ENCODE measurements around the gene ENO1.

ENO1 gene

GRCh38 chr1:8871539-8871935 is 6.9 kb downstream of the ENO1 start:
- Mint-ChIP-seq H3K36me3 (ENCODE audit: low read depth) (peaks cover 98% of the 10 kb centered on the region), H3K27me3 (no peaks in the 10 kb centered on the region), H3K9me3 (no peaks in the 10 kb centered on the region), H3K4me3 (no peak overlapping the region), H3K27ac (peak overlapping the region; percentile 25), H3K4me1 (ENCODE audit: low read depth) (peaks cover 77% of the 10 kb centered on the region)
- intact Hi-C loops (cut with micrococcal nuclease), result loop anchor here (10.0 kb wide), 1 partner anchor 447 kb away; no protein-coding TSS in a partner anchor

- intact Hi-C loops (cut with micrococcal nuclease), result loop anchor here (10.0 kb wide), 1 partner anchor 446 kb away; no protein-coding TSS in a partner anchor
- H3K4me3 Mint-ChIP-seq, result no peak overlapping the region
- peaks cover 77% of the 10 kb centered on the region for H3K4me1 Mint-ChIP-seq (ENCODE audit: low read depth)
Measured at GRCh38 chr1:8870616-8871538, 7.6 kb downstream of the ENO1 start.

GRCh38 chr1:8870103-8870502 is 8.4 kb downstream of the ENO1 start:
- no peaks in the 10 kb centered on the region for H3K27me3 Mint-ChIP-seq
- intact Hi-C loops (cut with micrococcal nuclease), result loop anchor here (10.0 kb wide), 1 partner anchor 445 kb away; no protein-coding TSS in a partner anchor
- H3K36me3 Mint-ChIP-seq (ENCODE audit: low read depth), result peaks cover 98% of the 10 kb centered on the region

More at GRCh38 chr1:8870616-8871538, 7.6 kb downstream of the ENO1 start:
- no peaks in the 10 kb centered on the region for H3K27me3 Mint-ChIP-seq
- H3K9me3 Mint-ChIP-seq, result no peaks in the 10 kb centered on the region
- peak overlapping the region; percentile 25 for H3K27ac Mint-ChIP-seq
- peaks cover 98% of the 10 kb centered on the region for H3K36me3 Mint-ChIP-seq (ENCODE audit: low read depth)

DNA sequence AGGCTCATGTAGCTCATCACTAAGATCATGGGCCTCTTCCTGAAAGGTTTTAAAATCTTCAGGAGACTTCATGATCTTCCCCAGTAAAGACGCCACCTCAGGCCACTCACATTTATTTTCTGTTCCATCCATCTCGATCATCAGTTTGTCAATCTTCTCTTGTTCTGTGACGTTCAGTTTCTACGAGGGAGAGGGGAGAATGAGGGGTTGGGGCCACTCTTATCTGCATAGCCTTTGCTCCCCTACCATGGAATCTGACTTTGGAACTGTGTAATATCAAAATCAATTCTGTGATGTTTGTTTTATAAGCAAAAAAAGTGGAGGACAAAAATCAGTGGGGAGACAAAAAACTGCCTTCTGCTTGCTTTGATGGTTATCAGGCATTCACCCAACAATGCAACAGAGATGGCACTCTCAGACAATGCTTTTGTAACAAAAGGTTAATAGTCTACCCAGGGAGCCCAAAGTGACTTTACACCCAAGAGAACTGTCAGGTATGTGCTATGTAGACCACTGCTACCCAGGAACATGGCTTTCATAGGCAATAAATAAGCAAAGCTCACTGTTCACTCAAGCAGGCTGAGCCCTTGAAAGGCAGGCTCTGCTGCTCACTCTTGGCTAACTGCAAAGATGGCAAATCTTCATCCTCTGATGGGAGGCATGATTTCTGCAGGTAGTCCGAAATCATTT is 10.5 kb downstream of the ENO1 start:
- peaks cover 53% of the 10 kb centered on the region for H3K4me1 Mint-ChIP-seq (ENCODE audit: low read depth)
- H3K4me3 Mint-ChIP-seq, result no peak overlapping the region
- H3K36me3 Mint-ChIP-seq (ENCODE audit: low read depth), result peaks cover 99% of the 10 kb centered on the region
- no peaks in the 10 kb centered on the region for H3K27me3 Mint-ChIP-seq
- no peaks in the 10 kb centered on the region for H3K9me3 Mint-ChIP-seq
- intact Hi-C loops (cut with micrococcal nuclease), result no loop called here
- H3K27ac Mint-ChIP-seq, result no peak overlapping the region

More at GRCh38 chr1:8870103-8870502, 8.4 kb downstream of the ENO1 start:
- no peak overlapping the region for H3K4me3 Mint-ChIP-seq
- no peak overlapping the region for H3K27ac Mint-ChIP-seq
- H3K9me3 Mint-ChIP-seq, result no peaks in the 10 kb centered on the region
- H3K4me1 Mint-ChIP-seq (ENCODE audit: low read depth), result peaks cover 69% of the 10 kb centered on the region

DNA sequence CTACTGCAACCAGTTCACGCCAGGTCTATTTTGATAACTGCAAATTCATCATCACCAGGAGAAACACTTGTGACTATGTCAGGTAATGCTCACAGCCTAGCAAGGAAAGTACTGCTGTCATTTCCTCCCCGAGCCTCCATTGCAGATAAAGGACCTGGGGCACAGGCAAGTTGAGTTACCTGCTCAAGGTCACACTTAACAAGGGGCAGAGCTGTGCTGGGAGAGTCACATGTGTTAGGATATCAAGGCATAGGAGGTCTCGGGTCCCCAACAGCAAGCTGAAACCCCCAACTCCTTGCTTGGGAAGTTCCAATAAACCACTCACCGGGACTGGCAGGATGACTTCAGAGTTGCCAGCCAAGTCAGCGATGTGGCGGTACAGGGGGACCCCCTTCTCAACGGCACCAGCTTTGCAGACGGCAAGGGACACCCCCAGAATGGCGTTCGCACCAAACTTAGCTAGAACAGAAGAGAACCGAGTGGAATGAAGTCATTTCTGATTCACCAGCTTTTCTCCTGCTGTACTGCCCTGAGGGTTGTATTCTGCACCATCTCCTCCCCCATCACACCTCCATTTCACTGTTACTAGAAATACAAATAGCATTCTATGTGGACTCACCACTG is 11.6 kb downstream of the ENO1 start:
- Mint-ChIP-seq H3K9me3 (no peaks in the 10 kb centered on the region), H3K27me3 (no peaks in the 10 kb centered on the region), H3K4me3 (no peak overlapping the region), H3K36me3 (ENCODE audit: low read depth) (peaks cover 99% of the 10 kb centered on the region), H3K27ac (no peak overlapping the region), H3K4me1 (ENCODE audit: low read depth) (peaks cover 52% of the 10 kb centered on the region)
- intact Hi-C loops (cut with micrococcal nuclease), result no loop called here

DNA sequence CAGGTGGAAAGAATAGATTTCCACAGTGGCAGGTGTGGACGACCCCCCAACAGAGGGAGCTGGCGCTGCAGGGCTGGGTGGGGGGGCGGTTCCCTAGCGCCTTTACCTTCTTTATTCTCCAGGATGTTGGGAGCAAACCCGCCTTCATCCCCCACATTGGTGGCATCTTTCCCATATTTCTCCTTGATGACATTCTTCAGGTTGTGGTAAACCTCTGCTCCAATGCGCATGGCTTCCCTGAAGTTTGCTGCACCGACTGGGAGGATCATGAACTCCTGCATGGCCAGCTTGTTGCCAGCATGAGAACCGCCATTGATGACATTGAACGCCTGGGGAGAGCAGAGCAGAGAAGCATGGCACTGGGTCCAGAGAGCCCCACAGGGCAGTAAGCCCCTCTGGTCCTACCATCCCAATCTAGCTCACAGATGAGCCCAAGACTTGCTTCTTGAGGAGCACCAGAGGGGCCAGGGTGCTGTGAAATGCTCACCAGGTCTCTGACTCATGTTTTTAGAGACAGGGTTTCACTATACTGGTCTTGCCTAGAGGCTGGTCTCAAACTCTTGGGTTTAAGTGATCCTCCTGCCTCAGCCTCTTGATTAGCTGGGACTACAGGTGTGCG is 12.2 kb downstream of the ENO1 start:
- Mint-ChIP-seq H3K27ac (no peak overlapping the region), H3K27me3 (no peaks in the 10 kb centered on the region), H3K4me3 (no peak overlapping the region), H3K36me3 (ENCODE audit: low read depth) (peaks cover 99% of the 10 kb centered on the region), H3K9me3 (no peaks in the 10 kb centered on the region), H3K4me1 (ENCODE audit: low read depth) (peaks cover 45% of the 10 kb centered on the region)
- intact Hi-C loops (cut with micrococcal nuclease), result no loop called here

DNA sequence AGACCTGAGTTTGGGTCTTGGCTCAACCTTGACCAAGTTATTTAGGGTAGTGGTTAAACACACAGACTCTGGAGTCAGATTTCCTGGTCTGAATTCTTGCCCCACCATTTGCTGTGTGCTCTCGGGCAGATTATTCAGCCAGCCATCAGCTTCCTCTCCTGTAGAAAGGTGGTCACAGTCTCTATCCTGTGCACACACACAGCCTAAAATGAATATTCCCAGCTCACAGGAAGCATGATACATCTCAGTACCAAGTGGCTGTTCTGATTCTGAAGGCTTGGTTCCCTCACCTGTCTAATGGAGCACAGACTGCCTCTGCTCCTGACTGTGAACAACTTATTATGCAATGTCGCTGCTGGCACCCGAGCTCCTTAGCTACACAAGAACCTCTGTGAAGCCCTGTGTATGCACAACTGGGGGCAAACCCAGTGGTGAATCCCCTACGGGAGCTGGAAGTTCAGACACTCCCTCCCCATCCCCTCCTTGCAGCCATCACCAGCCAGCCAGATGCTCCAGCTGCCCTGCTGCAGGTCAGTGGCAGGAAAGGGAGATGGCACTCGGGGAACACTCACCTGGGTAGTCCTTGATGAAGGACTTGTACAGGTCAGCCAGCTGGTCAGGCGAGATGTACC is 13.7 kb downstream of the ENO1 start:
- Mint-ChIP-seq H3K27ac (no peak overlapping the region), H3K36me3 (ENCODE audit: low read depth) (peaks cover 99% of the 10 kb centered on the region), H3K4me3 (no peak overlapping the region), H3K9me3 (no peaks in the 10 kb centered on the region), H3K4me1 (ENCODE audit: low read depth) (peaks cover 46% of the 10 kb centered on the region), H3K27me3 (no peaks in the 10 kb centered on the region)
- intact Hi-C loops (cut with micrococcal nuclease), result no loop called here

DNA sequence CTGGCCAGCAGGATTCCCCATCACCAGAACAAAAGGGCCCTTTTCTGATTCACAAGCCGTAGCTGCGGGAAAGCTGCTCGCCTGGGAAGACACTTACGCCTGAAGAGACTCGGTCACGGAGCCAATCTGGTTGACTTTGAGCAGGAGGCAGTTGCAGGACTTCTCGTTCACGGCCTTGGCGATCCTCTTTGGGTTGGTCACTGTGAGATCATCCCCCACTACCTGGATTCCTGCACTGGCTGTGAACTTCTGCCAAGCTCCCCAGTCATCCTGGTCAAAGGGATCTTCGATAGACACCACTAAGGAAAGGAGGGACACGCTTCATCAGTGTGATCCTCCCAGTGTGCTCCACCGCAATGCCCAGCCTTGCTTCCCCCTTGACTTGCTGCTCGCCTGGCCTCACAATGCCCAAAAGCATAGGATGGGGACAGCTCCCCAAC is 14.7 kb downstream of the ENO1 start:
- H3K4me3 Mint-ChIP-seq, result no peak overlapping the region
- H3K9me3 Mint-ChIP-seq, result no peaks in the 10 kb centered on the region
- H3K27me3 Mint-ChIP-seq, result no peaks in the 10 kb centered on the region
- intact Hi-C loops (cut with micrococcal nuclease), result no loop called here
- H3K4me1 Mint-ChIP-seq (ENCODE audit: low read depth), result peaks cover 43% of the 10 kb centered on the region
- no peak overlapping the region for H3K27ac Mint-ChIP-seq
- H3K36me3 Mint-ChIP-seq (ENCODE audit: low read depth), result peaks cover 99% of the 10 kb centered on the region

GRCh38 chr1:8863138-8863537 is 15.3 kb downstream of the ENO1 start:
- Mint-ChIP-seq H3K4me3 (no peak overlapping the region), H3K4me1 (ENCODE audit: low read depth) (peaks cover 49% of the 10 kb centered on the region), H3K27ac (no peak overlapping the region), H3K36me3 (ENCODE audit: low read depth) (peaks cover 100% of the 10 kb centered on the region), H3K9me3 (no peaks in the 10 kb centered on the region), H3K27me3 (no peaks in the 10 kb centered on the region)
- intact Hi-C loops (cut with micrococcal nuclease), result no loop called here

DNA sequence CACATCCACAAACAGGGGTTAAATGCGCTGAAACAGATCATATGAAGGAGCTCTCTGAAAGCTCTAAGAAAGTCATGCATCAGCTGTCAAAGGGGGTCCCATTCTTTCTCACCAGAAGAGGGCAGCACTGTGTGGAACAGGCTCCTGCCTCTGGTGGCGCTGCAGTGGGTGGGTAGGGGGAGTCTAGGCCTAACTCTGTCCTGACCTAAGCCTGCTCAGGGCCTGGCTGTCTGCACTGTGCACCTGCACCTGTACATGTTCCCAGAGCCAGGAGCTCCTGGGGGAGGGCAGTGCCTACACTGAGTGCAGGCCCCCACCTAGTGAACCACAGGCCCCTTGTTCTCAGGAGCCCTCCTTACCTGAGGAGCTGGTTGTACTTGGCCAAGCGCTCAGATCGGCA is 16.0 kb downstream of the ENO1 start:
- intact Hi-C loops (cut with micrococcal nuclease), result no loop called here
- Mint-ChIP-seq H3K9me3 (no peaks in the 10 kb centered on the region), H3K27ac (peak overlapping the region; percentile 28), H3K36me3 (ENCODE audit: low read depth) (peaks cover 100% of the 10 kb centered on the region), H3K4me1 (ENCODE audit: low read depth) (peaks cover 52% of the 10 kb centered on the region), H3K27me3 (no peaks in the 10 kb centered on the region), H3K4me3 (no peak overlapping the region)

DNA sequence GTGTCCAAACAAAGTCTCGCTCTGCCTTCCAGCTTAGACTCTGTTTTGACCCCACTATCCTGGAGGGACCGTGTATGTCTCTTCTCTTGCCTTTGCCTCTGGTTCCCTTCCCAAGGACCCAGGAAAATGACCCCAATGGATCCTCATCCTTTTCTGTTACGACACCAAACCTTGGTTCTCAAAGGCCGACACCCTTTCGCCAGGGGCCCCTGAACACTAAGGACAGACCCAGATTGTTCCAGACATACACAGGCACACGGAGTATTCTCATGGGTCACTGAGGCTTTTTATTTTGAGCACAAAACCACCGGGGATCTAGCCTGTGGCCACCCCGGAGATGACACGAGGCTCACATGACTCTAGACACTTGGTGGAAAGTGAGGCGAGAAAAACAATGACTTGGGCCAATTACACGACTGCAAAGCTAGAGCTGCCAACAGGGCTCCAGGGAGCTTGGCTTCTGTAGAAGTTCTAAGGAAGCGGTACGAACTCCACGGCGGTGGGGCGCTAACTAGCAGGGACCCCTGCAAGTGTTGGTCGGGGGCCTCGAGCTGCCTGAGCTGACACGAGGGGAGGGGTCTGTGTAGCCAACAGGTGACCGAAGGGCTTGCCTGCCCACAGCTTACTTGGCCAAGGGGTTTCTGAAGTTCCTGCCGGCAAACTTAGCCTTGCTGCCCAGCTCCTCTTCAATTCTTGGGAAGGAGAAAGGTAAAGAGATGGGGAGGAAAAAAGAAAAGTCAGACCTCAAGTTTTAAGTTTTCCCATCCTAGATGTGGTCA is 17.6 kb downstream of the ENO1 start:
- peaks cover 100% of the 10 kb centered on the region for H3K36me3 Mint-ChIP-seq (ENCODE audit: low read depth)
- H3K4me3 Mint-ChIP-seq, result no peak overlapping the region
- no peaks in the 10 kb centered on the region for H3K9me3 Mint-ChIP-seq
- intact Hi-C loops (cut with micrococcal nuclease), result no loop called here
- peak overlapping the region; percentile 38 for H3K27ac Mint-ChIP-seq
- H3K4me1 Mint-ChIP-seq (ENCODE audit: low read depth), result peaks cover 40% of the 10 kb centered on the region
- no peaks in the 10 kb centered on the region for H3K27me3 Mint-ChIP-seq

DNA sequence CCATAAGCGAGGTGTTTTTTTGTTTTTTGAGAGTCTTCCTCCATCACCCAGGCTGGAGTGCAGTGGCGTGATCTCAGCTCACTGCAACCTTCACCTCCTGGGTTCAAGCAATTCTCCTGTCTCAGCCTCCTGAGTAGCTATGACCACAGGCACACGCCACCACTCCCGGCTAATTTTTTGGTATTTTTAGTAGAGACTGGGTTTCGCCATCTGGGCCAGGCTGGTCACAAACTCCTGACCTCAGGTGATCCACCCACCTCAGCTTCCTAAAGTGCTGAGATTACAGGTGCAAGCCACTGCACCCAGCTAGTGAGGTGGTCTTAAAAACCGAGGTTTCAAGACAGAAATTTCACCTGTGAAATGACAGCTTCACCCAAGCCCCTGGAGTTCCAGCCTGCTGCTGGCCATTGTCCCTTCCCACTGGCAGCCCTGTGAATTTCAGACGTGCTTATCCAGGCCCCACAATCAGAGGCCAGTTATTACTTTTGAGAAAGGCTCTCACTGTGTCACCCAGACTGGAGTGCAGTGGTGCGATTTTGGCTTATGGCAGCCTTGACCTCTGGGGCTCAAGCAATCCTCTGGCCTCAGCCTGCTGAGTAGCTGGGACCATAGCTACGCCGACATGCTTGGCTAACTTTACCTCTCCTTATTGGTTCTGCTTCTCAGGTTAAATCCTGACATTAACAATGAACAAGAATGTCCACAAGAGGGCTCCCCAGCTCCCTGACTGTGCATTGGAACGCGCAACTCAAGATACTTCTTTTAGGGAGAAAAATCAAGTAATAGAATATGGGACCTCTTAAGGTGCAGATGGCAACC is 19.4 kb downstream of the ENO1 start:
- Mint-ChIP-seq H3K4me1 (ENCODE audit: low read depth) (peaks cover 40% of the 10 kb centered on the region), H3K36me3 (ENCODE audit: low read depth) (peaks cover 90% of the 10 kb centered on the region), H3K9me3 (no peaks in the 10 kb centered on the region), H3K27me3 (no peaks in the 10 kb centered on the region), H3K4me3 (no peak overlapping the region), H3K27ac (peak overlapping the region; percentile 45)
- intact Hi-C loops (cut with micrococcal nuclease), result no loop called here

Data from dendritic cell treated with granulocyte-macrophage colony-stimulating factor and Interleukin-4, amounts not matched to agents 40 ng/mL and 50 ng/mL, for 4 days (primary cell).